SK-N-MC (cell line): Measurements from ENCODE around the gene PARD3.

ENCODE experiments used
- EZH2 ChIP-seq: fragments of 200-600 bp; sonication (generic); IDR thresholded peaks from one replicate; pipeline ENCODE4 v1.6.1; 2017; ENCODE audit warnings: antibody characterized with exemption
- POLR2AphosphoS5 ChIP-seq: IDR thresholded peaks from 2 replicates; pipeline ENCODE4 v1.6.1; 2012; ENCODE audit warnings: mild to moderate bottlenecking, low read depth, low read length, borderline replicate concordance

DNA sequence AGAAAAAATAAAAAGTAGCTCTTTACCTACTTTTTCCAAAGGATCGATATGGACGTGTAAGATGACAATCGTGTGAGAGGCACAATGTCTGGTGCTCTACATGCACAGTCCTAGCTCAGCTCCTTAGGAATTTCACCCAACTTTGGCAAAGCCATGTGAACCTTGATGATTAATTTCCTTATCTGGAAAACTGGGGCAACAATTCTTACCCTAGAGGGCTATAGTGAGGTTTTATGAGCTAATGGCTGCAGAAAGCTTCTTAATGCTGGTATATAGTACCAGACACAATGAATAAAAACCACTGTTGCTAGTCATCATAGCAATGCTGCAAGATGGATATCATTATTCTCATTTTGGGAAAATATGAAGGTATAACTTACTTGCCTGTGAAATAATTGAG, 202.7 kb downstream of the PARD3 start:
- TF ChIP-seq EZH2, result no peak
- TF ChIP-seq POLR2AphosphoS5, result no peak
